ENCODE data around the gene ENHO.

The ENHO gene

GRCh38 chr9:34522971-34523797 is at the start of gene ENHO:
Gene ENHO (minus strand): TSS chr9:34522990. CDS start chr9:34521695, 1,295 bp downstream.
- peak; percentile 97 for DNase-seq (ENCODE audit: low spot score)

DNA sequence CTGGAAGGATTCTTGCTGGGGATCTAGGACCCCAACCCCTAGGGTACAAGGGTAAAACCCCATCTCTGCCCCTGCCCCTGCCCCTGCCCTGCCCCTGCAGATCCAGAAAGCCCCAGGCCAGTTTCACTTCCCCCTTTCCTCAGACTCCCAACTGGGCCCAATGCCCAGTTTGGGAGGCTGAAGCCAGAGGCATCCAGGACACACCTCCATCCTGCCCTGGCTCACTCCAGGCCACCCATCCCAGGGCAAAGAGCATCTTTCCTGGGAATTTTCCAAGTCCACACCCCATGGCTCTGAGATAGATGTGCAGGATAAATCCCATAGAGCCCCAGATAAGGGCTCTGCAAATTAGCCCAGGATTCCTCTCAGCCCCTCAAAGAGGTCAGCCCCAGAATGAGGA is 49.3 kb upstream of the ENHO start:
- DNase-seq (ENCODE audit: low spot score): no peak

DNA sequence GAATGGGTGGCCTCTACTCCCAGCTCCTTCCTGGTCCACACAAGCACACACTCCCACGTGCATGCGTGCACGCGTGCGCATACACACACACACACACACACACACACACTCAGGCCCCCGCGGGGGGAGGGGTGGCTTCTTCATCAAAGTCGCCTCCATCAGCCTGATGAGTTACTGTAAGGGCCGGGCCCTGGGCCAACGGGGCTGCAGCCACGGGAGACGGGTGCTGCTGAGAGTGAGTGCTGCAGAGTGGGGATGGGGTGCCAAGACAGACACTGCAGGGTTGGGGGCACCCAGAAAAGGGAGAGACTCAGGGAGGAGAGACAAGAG is 48.7 kb upstream of the ENHO start:
- DNase-seq (ENCODE audit: low spot score): no peak

DNA sequence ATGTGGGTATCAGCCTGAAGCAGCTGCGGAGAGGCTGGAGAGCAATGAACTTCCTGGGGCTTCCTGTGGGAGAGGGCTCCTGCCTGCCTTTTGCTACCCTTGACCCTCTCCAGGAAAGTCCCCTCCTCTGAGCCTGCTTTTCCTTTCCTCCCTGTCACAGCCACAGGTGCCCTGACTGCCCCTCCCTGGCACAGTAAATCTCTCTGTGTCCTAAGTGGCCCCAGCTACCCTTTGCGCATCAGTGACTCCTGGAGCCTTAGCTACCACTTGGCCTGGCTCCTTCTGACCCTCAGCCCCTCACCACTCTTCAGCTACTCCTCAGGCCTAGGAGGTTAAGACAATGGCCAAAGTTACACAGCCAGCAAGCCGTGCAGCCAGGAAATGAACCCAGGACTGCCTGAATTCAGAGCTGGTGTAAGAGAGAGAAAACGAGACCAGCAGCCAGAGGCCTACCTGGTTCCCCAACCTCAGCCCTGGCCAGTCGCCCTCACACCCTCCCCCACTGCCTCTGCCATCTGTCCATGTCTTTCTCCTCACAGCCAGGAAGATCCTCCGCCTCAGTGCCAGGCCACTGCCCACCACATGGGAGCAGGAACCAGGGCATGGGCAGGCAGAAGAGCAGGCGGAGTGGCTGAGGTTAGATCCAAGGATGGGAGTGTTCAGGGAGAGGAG is 48.2 kb upstream of the ENHO start:
- DNase-seq (ENCODE audit: low spot score): no peak

DNA sequence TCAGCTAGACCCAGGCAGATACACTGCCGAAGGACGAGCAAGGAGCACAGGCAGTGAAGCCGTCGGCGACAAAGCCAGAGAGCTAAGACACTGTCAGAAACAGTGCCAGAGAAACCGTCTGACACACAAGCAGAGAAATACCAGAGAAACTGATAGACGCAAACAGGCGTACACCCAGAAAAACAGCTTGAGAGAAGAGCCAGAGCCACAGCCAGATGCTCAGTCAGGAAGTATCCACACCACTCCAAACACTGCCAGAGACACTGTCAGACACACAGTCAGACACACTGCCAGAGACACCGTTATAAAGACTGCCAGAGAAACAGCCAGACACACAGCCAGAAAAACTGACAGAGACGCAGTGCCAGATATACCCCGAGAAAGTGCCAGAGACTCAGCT is 47.6 kb upstream of the ENHO start:
- DNase-seq (ENCODE audit: low spot score): no peak

- DNase-seq (ENCODE audit: low spot score): no peak
Measured at GRCh38 chr9:34568774-34569173, 46.0 kb upstream of the ENHO start.

DNA sequence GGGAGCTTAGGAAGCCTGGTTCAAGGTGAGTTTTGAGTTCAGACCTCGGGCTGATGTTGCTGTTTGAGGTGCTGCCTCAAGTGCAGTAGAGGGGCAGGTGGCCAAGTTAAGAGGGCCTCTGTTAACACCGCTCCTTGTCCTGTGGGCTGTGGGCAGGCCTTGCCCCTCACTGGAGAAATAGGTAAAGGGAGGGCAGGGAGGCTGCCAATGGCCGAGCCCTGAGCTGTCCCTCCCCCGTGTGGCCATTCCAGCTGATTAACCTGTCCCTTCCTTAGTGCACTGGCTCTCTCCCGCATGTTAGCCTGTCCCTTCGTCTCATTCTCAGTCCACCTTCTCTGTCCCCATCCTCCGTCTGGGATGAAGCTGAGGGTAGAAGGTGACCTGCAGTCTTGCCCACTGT is 45.3 kb upstream of the ENHO start:
- DNase-seq (ENCODE audit: low spot score): no peak

DNA sequence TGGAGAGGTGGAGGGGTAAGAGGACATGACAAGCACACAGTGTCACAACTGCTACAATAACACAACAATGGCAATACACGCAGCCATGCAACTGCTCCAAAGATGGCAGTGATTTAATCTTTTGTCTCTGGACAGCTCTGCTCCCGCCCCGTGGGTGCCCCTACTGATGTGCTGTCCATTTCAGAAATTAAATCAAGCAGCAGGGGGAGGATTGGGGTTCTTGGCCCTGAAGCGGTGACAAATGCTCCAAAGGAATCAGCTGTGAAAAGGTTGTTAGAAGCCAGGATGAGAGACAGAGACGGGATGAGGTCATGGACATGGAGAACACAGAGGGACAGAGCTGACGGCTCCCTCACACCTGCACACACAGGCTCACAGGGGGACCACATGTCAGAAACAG is 44.2 kb upstream of the ENHO start:
- DNase-seq (ENCODE audit: low spot score): no peak

DNA sequence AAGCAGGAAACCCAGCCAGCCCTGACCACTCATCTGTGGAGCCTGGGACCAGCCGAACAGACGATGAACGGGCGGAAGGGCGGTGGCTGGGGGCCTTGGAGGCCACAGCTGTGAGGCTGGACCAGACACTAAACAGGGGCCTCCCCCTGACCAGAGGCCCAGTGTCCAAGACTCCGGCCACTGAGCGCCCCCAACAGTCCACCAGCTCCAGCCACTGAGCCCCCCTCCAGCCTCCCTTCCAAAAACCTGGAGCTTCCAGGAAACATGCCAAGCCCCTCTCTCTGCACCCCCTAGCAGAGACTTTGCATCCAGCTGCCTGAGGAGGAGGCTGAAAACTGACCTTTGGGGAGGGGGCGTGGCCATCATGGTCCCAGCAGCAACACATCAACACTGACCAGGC is 43.5 kb upstream of the ENHO start:
- DNase-seq (ENCODE audit: low spot score): no peak

DNA sequence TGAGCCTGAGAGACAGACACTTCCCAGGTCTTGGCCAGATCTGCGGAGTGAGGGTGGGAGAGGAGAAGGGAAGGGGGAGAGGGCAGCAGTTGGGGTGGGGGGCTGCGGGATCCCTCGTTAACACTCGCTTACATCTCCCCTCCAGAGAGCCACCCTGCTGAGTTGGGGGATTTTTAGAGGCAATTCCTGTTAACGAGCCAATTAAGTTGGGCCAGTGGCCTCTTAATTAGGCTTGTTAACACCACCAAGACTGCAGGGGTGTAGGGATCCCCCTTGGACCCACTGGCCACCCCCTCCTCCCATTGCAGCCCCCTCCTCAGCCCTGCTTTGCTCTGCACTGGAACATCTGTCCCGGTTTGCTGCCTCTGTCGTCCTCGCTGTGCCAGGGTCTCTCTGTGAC is 43.1 kb upstream of the ENHO start:
- DNase-seq (ENCODE audit: low spot score): no peak

DNA sequence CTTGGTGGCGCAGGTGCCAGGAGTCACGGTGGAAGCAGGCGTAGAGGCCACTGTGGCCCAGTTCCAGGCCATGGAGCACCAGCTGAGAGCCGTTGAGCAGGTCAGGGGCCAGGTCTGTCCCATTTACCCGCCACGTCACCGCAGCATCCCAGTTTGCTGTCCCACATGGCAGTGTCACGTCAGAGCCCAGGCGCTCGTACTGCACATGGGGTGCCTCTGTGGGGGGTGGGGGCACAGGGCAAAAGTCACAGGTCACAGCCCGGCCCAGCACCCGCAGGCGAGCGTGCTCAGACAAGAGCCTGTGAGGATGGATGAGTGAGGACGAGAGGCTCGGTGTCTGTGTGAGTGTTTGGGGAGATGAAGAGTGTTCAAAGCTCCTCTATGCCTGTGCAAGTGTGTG is 41.8 kb upstream of the ENHO start:
- DNase-seq (ENCODE audit: low spot score): no peak

DNA sequence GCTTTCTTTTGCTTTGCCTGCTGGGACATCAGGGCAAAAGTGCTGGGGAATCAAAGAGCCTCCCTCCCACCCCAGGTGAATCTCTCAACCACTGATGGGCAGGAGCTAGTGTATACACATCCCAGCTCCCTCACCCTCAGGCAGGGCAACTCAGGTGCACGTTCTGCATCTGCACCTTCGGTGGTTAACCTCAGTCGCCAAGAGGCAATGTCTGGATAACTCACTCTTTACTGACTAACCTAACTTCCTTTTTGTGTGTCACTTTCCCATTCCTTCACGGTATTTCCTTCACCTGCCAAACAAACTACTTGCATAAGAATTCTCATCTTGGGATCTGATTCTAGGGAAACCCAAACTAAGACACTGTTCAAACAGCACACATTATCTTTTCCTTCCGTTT is 40.5 kb upstream of the ENHO start:
- DNase-seq (ENCODE audit: low spot score): no peak

DNA sequence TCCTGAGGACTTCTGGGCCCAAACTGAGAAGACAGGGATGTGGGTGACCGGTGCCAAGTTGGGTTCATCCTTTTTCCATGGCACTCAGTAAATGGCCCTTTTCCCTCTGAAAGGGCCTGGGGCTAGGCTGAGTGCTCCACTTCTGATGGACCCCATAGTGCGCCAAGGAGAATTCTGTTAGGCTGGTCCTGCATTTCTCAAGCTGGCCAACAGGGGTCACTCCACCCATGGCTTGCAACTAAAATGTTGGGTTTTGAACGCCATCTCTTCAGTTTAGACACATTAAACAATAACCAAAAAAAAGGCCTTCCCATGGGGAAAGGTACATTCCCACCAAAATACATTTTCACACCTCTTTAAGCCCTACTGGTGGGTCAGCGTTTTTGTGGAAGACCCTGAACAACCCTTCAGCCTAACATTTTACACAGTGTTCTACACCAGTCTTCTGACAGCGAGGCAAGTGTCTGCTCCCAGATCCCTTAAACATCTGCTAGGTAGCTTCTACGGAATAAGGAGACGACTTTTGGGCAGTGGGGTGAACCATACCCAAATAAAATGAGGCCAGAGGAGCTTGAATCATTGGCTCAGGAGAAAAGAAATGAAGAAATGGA is 39.5 kb upstream of the ENHO start:
- DNase-seq (ENCODE audit: low spot score): no peak

GRCh38 chr9:34560599-34561214 is 37.9 kb upstream of the ENHO start:
- no peak for DNase-seq (ENCODE audit: low spot score)

GRCh38 chr9:34559624-34560455 is 37.0 kb upstream of the ENHO start:
- no peak for DNase-seq (ENCODE audit: low spot score)

- no peak for DNase-seq (ENCODE audit: low spot score)
Measured at GRCh38 chr9:34558919-34559623, 36.3 kb upstream of the ENHO start.

- no peak for DNase-seq (ENCODE audit: low spot score)
Measured at GRCh38 chr9:34558364-34558763, 35.6 kb upstream of the ENHO start.

DNA sequence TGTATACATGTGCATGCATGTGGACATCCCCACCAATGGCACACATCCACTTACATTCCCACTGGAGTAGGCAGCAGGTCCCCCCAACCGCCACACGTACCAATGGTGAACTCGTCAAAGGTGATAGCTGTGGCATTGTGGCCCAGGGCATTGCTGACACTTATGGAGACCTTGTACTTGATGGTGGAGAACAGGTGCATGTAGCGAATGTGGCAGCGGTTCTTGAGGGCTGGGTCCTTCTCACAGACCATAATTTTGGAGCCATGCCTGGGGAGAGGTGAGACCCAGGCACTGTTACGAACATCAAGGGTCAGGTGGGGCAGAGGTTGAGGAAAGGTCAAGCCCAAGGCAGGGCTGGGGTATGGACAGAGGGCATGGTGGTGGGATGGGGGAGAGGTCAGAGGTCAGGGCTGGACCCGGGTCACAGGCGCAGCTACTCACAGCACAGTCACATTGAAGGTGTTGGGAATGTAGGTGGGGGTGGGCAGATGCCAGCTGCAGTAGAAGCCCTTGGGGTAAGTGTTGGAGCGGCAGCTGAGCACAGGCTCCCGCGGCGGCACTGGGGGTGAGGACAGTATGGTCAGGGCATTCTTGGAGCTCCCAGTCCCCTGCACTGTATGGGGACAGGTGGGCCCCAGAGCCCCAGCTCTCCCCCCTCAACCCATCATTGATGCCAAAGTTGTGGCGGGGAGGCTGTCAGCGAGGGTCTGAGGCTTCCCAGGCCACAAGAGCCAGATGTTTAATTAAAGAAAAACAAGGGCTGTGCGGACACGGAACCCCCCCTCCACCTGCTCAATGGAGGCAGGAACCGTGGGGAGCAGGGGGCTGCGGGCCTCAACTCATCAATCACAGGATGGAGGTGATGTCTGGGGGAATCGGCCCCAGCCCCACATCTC is 34.9 kb upstream of the ENHO start:
- no peak for DNase-seq (ENCODE audit: low spot score)

DNA sequence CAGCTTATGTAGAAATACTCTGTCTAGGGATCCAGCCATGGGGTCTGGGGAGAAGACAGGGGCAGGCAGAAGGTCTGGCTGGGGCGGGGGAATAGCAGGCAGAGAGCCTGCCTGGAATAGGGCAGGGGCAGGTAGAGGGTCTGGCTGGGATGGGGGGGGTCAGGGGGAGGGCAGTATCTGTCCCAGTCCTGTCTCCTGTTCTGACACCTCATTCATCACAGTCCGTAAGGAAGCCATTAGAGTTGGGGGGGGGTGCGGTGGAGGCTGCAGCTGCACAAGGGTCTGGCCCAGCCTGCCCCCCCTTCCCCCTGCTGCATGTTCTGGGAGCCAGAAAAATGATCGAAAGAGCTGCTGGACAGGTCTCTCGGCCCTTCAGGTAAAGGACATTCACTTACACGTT is 34.2 kb upstream of the ENHO start:
- no peak for DNase-seq (ENCODE audit: low spot score)

- no peak for DNase-seq (ENCODE audit: low spot score)
Measured at GRCh38 chr9:34555936-34556525, 33.2 kb upstream of the ENHO start.

All from ecto neural progenitor cell (in vitro differentiated cells).